ENCODE results near the gene ANKRD44.
A peak's percentile ranks its signal among the peaks of the same experiment; 100 is the strongest.

The ANKRD44 gene

GRCh38 chr2:197168705-197169104, 141.9 kb downstream of the ANKRD44 start:
- DNase-seq = peak; percentile 86

GRCh38 chr2:197167608-197168314, 142.8 kb downstream of the ANKRD44 start:
- no peak for DNase-seq

- DNase-seq = no peak
These were observed 145.6 kb downstream of the ANKRD44 start for GRCh38 chr2:197165020-197165419.

GRCh38 chr2:197164141-197164754, 146.3 kb downstream of the ANKRD44 start:
- DNase-seq = no peak

GRCh38 chr2:197163712-197164140, 146.9 kb downstream of the ANKRD44 start:
- no peak for DNase-seq

- DNase-seq = no peak
These were observed 148.8 kb downstream of the ANKRD44 start for GRCh38 chr2:197161774-197162173.

GRCh38 chr2:197159661-197160211, 150.8 kb downstream of the ANKRD44 start:
- DNase-seq = no peak

- DNase-seq = no peak
These were observed 151.7 kb downstream of the ANKRD44 start for GRCh38 chr2:197158591-197159550.

- DNase-seq = no peak
These were observed 152.6 kb downstream of the ANKRD44 start for GRCh38 chr2:197157879-197158537.

- no peak for DNase-seq
These were observed 153.8 kb downstream of the ANKRD44 start for GRCh38 chr2:197156771-197157170.

GRCh38 chr2:197152451-197153228, 157.9 kb downstream of the ANKRD44 start:
- DNase-seq = no peak

GRCh38 chr2:197149546-197149945, 161.0 kb downstream of the ANKRD44 start:
- no peak for DNase-seq

- DNase-seq = no peak
These were observed 162.2 kb downstream of the ANKRD44 start for GRCh38 chr2:197148401-197148800.

GRCh38 chr2:197147942-197148341, 162.6 kb downstream of the ANKRD44 start:
- no peak for DNase-seq

- no peak for DNase-seq
These were observed 163.6 kb downstream of the ANKRD44 start for GRCh38 chr2:197146995-197147394.

- no peak for DNase-seq
These were observed 165.0 kb downstream of the ANKRD44 start for GRCh38 chr2:197145471-197146056.

GRCh38 chr2:197144183-197144582, 166.4 kb downstream of the ANKRD44 start:
- DNase-seq = no peak

GRCh38 chr2:197141702-197142473, 168.7 kb downstream of the ANKRD44 start:
- no peak for DNase-seq

- no peak for DNase-seq
These were observed 170.5 kb downstream of the ANKRD44 start for GRCh38 chr2:197140045-197140444.

GRCh38 chr2:197138506-197138905, 172.1 kb downstream of the ANKRD44 start:
- no peak for DNase-seq

All from activated CD8-positive, alpha-beta memory T cell treated with anti-CD3 and anti-CD28 coated beads, Interleukin-2, amount 50 U/mL, for 48 hours (primary cell).